HG03378 (cell line): Measurements from ENCODE around the gene KDSR.

ENCODE experiments used
- ATAC-seq: cut with Tn5 transposase; IDR thresholded peaks from one replicate; pipeline ENCODE4 v1.9.1; 2021; ENCODE audit warnings: mild to moderate bottlenecking, moderate library complexity; ENCODE audit not compliant: unreplicated experiment

KDSR gene

DNA sequence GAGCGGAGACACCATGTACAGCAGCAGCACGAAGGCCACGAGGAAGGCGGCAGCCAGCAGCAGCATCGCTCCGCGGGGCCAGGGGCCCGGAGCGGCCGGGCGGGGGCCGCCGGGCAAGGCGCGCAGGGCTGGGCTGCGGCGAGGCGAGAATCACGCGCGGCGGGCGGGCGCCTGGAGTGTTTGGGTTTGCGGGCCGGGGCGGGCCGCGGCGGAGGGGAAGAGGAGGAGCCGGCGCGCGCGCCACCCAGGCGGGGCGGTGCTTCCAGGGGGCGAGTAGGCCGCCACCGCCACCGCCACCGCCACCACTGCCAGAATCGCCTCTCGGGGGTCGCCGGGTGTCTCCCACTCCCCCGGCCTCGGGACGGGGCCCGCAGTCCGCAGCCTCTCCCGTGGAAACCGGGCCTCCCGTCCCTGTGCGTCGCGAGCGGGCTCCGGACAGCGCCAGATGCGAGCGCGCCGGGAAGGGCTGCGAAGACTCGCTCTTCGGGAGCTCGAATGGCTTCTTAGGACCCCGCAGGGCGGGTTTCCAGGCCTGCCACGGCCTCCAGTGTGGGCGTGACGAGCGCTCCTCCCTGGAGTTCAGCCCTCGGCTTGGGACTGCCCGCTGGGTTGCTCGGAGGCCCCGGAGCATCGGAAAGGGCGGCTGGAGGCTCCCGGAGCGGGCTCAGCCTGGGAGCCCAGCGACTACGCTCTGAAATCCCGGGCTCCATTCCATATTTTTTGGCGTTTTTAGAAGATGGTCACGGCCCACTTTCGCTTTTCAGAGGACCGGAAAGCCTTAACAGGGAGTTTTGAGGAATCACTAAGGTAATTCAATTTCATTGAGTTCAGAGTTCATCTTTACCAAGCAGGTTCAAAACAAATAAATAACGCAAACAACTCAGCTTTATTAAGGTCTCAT, at the start of gene KDSR:
TSS of gene KDSR (minus strand) at position 154 of the 901 bp plus-strand sequence. CDS start at position 66, 88 bp downstream.
- peak; percentile 80 for ATAC-seq

GRCh38 chr18:63412953-63413352, 45.9 kb upstream of the KDSR start:
- ATAC-seq, result no peak

DNA sequence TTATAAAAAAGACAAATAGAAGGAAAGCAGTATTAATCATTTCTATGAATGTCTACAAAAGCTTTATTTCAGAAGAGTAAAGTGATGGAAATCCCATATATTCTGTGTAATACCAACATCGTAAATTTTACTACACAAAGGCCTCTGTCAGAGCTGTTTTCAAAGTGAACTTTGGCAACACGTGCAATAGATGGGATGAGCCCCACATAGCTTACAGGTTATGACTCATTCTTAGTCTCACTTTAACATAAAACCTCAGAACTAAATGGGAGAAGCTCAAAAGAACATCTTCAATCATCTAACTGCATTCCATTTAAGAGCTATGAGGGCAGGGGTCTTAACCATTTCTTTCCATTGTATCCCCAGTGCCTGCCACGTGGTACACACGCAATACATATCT, 43.8 kb upstream of the KDSR start:
- no peak for ATAC-seq

DNA sequence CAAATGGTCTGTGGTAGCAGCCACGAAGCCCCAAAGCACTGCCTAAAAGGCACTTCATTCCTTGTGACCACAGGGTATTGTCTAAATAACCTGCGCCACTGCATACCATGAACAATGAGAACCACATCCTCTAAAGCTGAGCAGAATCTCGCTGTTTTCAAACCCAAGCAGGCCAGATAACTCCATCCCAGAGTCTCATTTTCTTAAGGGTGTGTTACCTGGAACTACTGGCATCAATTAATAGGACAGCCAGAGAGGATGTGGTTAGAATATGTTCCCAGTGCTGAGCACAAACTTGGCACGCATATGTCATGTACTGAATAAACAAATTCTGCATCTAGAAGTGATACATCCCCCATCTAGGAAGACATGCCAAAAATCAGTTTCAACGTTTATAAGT, 42.3 kb upstream of the KDSR start:
- no peak for ATAC-seq

GRCh38 chr18:63407734-63408133, 40.7 kb upstream of the KDSR start:
- ATAC-seq, result no peak

DNA sequence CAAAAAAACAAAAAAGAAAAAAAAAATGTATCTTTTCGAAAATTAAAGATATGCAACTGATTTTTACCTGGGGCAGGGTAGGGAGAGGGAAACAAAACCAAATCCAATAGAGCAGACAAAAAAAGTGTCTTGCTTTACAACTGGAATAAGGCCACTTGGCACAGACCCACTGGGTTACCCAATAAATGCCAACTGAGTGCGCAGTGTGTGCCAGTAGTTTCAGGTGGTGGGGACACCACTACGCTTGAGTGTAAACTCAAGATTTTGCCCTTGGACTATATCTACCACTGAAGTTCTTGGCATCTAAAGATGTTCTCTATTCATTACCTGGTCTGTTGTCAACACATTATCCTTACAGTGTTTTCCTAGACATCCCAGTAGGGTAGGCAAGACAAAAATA, 39.0 kb upstream of the KDSR start:
- no peak for ATAC-seq

- ATAC-seq, result no peak
These were observed 35.5 kb upstream of the KDSR start for GRCh38 chr18:63402246-63403162.

- no peak for ATAC-seq
These were observed 32.3 kb upstream of the KDSR start for GRCh38 chr18:63399300-63399699.

GRCh38 chr18:63397349-63397748, 30.3 kb upstream of the KDSR start:
- ATAC-seq, result no peak

GRCh38 chr18:63395503-63395902, 28.5 kb upstream of the KDSR start:
- no peak for ATAC-seq

GRCh38 chr18:63394954-63395353, 27.9 kb upstream of the KDSR start:
- ATAC-seq, result no peak

- no peak for ATAC-seq
These were observed 20.9 kb upstream of the KDSR start for GRCh38 chr18:63387861-63388260.

DNA sequence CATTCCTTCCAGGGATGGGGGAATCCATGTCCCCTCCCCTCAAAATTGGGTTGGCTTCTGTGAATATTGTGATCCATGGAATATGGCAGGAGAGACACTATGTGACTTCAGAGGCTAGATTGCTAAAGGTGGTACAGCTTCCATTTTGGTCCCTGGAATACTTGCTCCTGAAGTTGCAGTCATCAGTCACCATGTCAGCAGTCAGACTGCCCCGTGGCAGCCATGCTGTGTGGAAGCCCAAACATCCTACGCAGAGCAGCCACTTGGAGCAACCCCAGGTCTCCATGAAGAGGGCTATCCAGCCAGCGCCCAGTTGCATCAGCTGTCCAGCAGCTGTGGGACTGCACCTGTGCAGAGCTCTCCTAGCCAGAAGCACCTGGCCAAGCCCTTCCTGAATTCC, 15.8 kb upstream of the KDSR start:
- ATAC-seq, result no peak

- no peak for ATAC-seq
These were observed 12.6 kb upstream of the KDSR start for GRCh38 chr18:63379639-63379962.

DNA sequence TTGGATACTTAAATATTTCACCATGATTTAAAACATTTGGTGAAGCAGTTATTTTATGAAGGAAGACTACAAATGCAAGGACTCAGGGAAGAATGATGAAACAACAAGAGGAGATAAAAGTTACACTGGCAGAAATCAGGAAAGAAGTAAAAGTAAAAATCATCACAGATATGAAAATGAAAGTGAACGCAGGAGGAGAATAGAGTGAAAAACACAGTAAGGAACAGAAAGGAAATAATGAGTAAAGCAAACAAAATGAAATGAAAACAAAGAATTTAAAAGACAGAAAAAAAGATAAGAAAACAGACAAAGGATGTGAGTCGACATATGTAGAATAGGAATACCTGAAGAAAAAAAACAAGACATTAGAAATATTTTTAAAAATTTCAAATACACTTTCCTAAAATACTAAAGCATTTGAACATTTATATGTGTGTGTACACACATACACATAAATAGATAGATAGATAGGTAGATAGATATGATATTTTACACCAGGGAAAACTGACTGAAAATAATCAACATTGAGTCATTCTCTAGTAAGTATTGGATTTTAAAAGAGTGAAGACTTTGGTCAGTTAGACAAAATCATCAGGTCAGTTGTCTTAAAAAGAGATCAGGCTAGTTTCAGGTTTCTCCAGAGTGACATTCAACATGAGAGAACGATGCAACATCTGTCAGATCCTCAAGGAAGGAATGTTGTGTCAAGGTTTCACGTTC, 12.1 kb upstream of the KDSR start:
- no peak for ATAC-seq

GRCh38 chr18:63377275-63377980, 10.4 kb upstream of the KDSR start:
- no peak for ATAC-seq

GRCh38 chr18:63376538-63376937, 9.5 kb upstream of the KDSR start:
- ATAC-seq, result no peak

DNA sequence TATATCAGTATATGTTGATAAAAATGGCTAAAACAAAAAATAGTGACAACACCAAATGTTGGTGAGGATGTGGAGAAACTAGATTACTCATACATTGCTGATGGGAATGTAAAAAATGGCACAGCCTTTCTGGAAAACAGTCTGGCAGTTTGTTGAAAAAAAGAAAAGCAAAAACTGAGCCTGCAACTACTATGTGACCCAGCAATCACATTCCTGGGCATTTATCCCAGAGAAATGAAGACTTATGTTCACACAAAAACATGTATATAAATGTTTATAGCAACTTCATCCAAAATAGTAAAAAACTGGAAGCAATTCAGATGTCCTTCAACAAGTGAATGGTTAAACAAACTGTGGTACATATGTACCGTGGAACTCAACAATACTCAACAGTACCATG, 7.5 kb upstream of the KDSR start:
- no peak for ATAC-seq

- ATAC-seq, result no peak
These were observed 6.2 kb upstream of the KDSR start for GRCh38 chr18:63373161-63373560.

DNA sequence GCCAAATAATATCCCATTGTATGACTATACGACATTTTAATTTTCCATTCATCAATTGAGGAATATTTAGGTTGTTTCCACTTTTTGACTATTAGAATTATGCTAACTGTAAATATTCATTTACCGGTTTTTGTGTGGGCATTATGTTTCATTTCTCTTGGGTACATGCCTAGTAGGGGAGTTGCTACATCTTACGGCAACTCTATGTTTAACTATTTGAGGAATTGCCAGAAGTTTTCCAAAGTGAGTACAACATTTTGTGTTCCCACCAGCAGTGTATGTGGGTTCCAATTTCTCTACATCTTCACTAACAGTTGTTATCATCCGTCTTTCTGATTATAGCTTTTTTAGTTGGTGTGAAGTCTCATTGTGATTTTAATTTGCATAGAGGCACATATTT, 1.6 kb upstream of the KDSR start:
- ATAC-seq, result no peak
